HL-60/S4 treated with phorbol 12-myristate 13-acetate at 8.2 ng/mL for 4 days and 3 days (cell line): Measurements from ENCODE around the gene SPATA12.

ENCODE experiments used
- in situ Hi-C: fragments of 300-500 bp; cut with MboI; formaldehyde crosslinking; loops from 2 replicates; pipeline ENCODE4 v1.15.0; 2022; ENCODE audit warnings: low sequenced_read_pairs

SPATA12 gene

GRCh38 chr3:57048728-57049127, 11.7 kb upstream of the SPATA12 start:
- in situ Hi-C loops, result no loop called here

- in situ Hi-C loops, result no loop called here
These were observed 7.8 kb upstream of the SPATA12 start for GRCh38 chr3:57052662-57053061.

- in situ Hi-C loops, result no loop called here
These were observed 7.3 kb upstream of the SPATA12 start for GRCh38 chr3:57053122-57053521.

- in situ Hi-C loops, result no loop called here
These were observed 3.1 kb upstream of the SPATA12 start for GRCh38 chr3:57057351-57057750.

- in situ Hi-C loops, result no loop called here
These were observed 1.1 kb upstream of the SPATA12 start for GRCh38 chr3:57059411-57059810.

- in situ Hi-C loops, result no loop called here
These were observed 1.1 kb downstream of the SPATA12 start for GRCh38 chr3:57061556-57061955.

- in situ Hi-C loops, result no loop called here
These were observed 1.7 kb downstream of the SPATA12 start for GRCh38 chr3:57062101-57062631.

- in situ Hi-C loops, result no loop called here
These were observed 2.6 kb downstream of the SPATA12 start for GRCh38 chr3:57063032-57063431.

GRCh38 chr3:57064001-57064400, 3.5 kb downstream of the SPATA12 start:
- in situ Hi-C loops, result no loop called here

- in situ Hi-C loops, result no loop called here
These were observed 4.1 kb downstream of the SPATA12 start for GRCh38 chr3:57064572-57064971.

- in situ Hi-C loops, result no loop called here
These were observed 5.1 kb downstream of the SPATA12 start for GRCh38 chr3:57065588-57065987.

- in situ Hi-C loops, result no loop called here
These were observed 6.0 kb downstream of the SPATA12 start for GRCh38 chr3:57066471-57066870.

GRCh38 chr3:57068437-57069089, 8.1 kb downstream of the SPATA12 start:
- in situ Hi-C loops, result no loop called here

GRCh38 chr3:57069503-57069902, 9.0 kb downstream of the SPATA12 start:
- in situ Hi-C loops, result no loop called here

- in situ Hi-C loops, result no loop called here
These were observed 13.2 kb downstream of the SPATA12 start for GRCh38 chr3:57073628-57074027.

- in situ Hi-C loops, result no loop called here
These were observed 13.7 kb downstream of the SPATA12 start for GRCh38 chr3:57074135-57074534.

GRCh38 chr3:57076422-57076951, 16.0 kb downstream of the SPATA12 start:
- in situ Hi-C loops, result no loop called here

- in situ Hi-C loops, result no loop called here
These were observed 17.3 kb downstream of the SPATA12 start for GRCh38 chr3:57077630-57078343.

GRCh38 chr3:57078344-57078634, 17.8 kb downstream of the SPATA12 start:
- in situ Hi-C loops, result no loop called here

- in situ Hi-C loops, result no loop called here
These were observed 18.4 kb downstream of the SPATA12 start for GRCh38 chr3:57078635-57079473.

- in situ Hi-C loops, result no loop called here
These were observed 19.0 kb downstream of the SPATA12 start for GRCh38 chr3:57079474-57079831.

- in situ Hi-C loops, result no loop called here
These were observed 19.7 kb downstream of the SPATA12 start for GRCh38 chr3:57080171-57080570.
